GM12801 (cell line): Measurements from ENCODE around the gene HEPACAM.

ENCODE experiments used
- CTCF ChIP-seq: IDR thresholded peaks from one replicate; pipeline ENCODE4 v1.5.1; 2011; ENCODE audit warnings: control low read depth; ENCODE audit not compliant: insufficient read length; ENCODE audit errors: extremely low read depth

The HEPACAM gene

DNA sequence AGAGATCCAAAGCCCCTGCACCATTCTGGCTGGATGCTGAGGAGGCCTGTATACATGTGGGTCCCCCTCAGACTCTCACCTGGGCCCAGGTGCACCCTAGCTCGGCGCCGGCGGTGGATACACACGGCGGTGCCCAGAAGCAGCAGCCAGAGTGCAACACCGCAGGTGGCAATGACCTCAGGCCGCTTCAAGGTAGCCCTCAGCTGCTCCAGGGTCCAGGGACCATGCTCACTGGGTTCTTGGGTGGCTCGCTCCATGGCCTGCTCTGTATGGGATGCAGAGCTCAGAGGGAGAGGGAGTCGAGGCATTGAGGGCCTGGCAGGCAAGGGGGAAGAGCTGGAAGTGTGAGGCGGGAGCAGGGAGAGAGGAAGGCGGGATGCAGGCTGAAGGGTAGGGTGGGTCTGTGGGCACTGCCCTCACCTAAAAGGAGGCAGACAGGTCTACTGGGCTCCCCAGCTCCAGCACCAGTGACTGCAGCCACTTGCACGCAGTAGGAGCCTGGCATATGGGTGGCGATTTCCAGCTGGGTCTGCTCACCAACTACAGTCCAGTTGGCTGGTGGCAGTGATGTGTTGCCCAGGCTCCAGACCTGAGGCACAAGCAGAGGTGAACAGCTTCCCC lies 42.0 kb downstream of the HEPACAM start:
- no peak for TF ChIP-seq CTCF

DNA sequence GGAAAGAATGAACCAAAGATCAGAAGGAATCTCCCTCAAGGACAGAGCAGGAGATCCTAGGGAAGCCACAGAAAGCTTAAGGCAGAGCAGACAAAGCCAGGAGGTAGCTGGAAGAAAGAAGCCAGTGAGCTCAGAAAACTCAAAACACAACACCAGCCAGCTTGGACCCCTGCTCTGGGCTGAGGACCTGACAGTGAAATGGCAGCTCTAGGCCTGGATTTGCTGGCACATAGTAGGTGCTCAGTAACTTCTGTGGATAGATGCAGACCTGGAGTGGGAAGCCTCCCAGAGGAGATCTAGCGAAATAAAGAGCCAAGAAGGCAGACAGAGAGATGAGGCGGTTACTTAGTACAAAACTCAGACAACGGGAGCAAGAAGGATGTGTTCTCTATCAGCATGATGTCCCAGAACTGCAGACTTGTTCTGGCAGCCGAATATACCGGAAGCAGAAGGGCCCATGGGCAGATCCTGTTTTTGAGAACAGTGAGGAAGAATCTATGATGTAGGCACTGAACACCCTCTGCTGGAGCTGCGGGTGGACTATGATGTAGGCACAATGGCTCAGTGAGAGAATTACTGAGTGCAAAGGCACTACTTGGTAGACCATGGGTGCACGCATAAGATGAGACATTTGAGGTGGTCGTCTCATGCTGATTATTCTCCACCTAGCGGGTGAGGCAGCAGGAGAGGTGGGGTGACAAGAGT lies 42.9 kb downstream of the HEPACAM start:
- TF ChIP-seq CTCF = no peak

- no peak for TF ChIP-seq CTCF
These were observed 43.7 kb downstream of the HEPACAM start for GRCh38 chr11:124892146-124892545.

GRCh38 chr11:124891373-124891861 lies 44.4 kb downstream of the HEPACAM start:
- no peak for TF ChIP-seq CTCF

- TF ChIP-seq CTCF = no peak
These were observed 45.0 kb downstream of the HEPACAM start for GRCh38 chr11:124890683-124891372.

DNA sequence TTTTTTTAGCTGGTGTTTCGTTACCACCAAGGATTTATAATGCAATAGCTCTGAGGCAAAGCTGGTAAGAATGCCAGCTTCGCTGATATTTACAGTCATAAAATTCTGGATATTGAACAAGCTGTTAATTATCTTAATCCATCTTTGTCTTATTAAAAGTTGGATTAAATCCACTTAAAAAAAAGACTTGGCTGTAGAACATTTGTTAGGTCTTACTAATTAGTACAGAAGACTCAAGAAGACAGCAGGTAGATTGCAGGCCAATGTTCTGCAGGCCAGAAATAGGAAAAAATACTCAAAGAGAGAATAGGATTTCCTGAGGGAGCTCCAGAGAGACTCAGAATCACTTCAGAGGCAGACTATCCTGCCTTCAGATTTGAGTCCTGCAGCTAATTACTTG lies 45.7 kb downstream of the HEPACAM start:
- TF ChIP-seq CTCF = no peak
